Kasumi-1 (cell line): ENCODE measurements around the gene FOSL2.

Source experiments
- DNase-seq, 2 experiments: peaks; one replicate each; lab custom pipeline; 2025; lab: John Stamatoyannopoulos, UW

The FOSL2 gene

DNA sequence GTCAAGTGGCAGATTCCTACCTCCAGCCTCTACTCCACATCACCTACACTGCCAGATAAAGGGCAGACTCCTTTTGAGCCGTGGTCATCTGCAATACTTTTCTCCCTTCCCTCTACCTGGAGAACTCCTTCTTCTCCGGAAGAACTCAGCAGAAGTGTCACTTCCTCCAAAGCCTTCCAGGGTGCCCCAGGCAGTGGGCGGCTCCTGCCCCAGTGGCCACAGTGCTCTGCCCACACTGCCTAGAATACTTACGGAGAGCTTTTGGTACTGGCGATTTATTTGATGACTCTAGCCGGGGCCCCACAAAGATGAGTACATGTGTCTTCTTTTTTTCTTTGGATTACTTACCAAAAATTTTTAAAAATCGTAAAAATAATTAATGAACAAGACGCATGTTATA, 39.7 kb downstream of the FOSL2 start:
- DNase-seq: no peak

DNA sequence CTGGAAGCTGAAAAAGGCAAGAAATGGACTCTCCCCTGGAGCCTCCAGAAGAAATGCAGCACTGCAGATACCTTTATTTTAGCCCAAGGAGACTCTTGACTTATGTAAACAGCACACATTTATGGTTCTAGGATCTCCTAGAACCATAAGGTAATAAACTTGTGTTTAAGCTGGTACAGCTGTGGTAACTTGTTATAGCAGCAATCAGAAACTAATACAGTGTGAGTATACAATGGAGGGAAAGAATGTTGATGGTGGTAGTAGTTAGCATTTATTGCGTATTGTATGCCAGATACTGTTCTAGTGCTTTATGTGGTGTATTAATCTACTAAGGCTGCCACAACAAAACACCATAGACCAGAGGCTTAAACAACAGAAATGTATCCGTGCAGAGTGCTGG, 40.6 kb downstream of the FOSL2 start:
- DNase-seq: no peak

DNA sequence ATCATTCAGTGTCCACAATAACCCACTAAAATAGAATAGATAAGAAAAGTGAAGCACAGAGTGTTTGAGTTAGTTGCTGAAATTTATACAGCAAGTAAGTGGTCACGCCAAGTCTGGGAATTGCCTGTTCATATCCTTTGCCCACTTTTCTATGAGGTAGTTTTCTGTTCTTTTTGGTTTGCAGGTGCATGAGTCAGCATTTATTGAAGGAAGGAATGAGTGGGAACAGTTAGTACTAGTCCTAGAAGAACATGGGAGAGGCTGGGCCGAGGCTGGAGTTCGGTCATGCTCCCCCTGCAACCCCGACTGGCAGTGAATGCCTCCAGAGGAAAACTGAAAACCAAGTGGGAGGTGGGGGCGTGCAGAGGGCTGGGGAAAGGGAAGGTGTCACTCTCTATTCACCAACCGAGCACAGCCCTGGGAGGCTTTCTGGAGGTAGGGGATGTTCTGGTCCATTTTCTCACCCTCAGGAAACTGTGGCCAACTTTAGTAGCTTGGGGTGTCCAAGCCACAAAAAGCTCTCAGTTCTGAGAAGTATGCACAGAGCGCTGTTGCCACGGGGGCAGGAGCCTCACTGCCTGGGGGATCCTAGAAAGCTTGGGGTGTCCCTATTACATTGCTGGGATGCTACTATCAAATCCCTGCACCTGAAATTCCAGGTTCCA, 41.4 kb downstream of the FOSL2 start:
- no peak for DNase-seq

DNA sequence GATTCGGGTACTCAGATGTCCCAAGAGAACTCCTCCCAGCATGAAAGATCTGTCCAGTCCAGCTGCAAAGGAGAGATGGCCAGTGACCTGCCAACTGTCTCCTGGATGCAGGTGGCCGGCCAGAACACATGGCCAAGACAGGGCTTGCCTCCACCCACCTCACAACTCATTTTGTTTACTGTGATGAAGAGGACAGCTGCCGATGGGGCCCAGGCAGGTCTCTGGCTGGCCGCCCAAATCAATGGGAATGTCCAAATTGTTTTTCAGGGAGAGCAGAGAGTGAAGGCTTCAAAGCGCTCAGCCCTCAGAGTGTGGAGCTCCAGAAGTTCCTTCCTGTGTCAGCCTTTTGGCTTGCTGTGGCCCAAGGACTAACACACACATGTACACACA, 41.9 kb downstream of the FOSL2 start:
- DNase-seq: no peak

DNA sequence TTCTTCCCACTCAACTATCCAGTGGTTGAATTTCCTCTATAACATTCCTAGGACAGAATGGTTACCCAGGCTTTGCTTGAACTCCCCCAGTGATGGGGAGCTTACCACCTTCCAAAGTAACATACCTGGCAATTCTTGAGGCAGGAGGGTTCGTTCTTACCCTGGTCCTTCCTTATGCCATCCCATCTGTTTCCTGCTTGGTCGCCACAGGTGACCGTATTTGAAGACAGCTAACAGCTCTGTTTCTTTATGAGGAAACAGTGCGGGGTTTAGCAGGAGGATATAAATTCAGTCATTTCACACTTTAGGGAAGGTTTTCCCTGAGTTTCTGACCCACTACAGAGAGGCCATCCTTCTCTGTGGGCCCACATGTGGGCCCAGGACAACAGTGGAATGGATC, 42.6 kb downstream of the FOSL2 start:
- peak; percentile 23 to 26 for DNase-seq

DNA sequence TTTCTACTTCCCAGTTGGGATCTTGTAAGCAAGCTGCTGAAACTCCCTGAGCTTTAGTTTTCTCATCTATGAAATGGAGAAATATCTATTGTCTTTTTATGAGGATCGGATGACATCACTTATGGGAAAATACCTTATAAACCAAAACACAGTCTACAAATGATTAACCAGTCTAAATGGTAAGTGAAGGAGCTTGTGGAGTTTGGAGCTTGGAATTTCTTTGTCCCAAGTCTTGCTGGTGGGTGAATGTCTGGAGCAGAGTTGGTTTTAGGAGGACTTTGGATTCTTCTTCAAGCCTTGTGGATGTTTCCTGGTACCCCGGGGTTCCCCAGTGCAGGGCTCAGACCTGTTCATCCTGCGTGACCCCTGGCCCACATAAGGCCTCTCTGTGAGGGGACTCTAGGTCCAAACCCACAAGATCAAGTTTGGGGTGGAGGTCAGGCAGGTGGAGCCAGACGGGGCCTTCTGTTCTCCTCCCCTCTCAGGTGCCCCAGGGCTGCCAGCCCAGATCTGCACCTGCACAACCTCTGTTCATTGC, 43.2 kb downstream of the FOSL2 start:
- no peak for DNase-seq

DNA sequence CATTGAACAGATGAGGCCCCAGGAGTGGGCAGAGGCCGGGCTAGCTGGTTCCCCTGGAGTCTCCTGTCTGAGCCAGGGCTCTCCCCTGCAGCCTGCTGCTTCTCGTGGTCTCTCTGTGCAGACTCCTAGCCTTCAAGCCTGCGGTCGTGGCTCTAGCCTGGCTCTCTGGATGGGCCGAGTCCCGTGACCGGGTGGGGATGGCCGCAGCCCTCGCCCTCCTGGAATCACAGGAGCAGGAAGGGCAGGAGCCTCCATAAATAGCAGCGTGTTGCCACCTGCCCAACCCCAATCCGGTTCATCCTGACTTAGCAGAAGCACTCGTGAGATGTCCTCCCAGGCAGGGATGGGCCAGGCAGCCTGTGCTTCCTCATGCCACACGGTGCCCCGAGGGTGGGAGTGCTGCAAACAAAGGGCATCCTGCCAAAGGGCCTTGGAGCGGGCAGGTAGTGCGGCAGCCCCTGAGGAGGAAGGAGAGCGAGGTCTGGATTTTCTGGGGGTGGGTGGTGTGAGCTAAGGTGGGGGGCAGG, 43.9 kb downstream of the FOSL2 start:
- DNase-seq: no peak

DNA sequence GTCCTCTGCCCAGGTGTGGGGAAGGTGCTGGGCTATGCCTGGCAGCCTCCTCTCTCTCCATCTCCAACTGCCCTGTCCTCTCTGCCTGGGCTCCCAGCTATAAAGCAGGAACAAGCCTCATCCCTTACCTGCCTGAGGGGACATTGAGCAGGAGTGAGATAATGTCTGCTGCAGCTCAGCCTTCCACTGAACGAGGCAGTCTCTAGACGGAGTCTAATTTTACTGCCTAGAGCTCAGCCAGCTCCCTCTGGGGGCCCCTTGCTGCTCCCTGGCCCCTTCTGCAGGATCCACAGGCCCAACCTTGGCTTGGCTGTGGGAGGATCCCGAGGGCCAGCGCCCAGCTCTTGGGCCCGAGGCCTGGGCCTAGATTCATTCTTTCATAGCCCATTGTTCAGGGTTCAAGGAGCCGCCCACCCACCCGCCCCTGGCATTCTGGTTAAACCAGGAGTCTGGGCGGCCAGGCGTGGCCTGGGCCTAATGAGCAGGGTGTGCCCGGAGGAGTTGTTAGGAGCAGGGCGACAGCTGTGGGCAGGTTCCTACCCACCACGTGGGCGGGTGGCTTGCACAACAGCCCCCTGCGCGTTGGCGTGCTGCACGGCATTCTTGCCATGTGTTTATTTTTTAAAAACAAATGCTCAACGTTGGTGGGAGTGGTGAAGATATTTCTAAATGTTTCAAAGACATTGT, 44.6 kb downstream of the FOSL2 start:
- DNase-seq: no peak

DNA sequence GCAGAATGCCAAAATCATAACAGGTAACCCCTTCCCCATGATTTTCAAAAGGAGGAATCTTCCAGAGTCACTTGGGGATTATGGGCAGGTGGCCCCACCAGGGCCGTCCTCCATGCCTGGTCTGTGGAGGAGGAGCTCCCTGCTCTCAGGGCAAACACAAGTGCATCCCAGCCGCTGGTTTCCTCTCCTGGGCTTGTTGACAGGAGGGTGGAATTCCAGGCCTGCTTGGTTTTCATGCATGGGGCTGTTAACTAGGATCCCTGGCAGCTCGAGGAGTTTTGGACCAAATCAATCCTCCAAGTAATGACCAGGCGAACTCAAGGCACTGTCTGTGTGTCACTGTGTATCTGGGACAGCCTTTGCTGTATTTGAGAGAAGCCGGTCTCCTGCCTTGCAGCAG, 45.3 kb downstream of the FOSL2 start:
- no peak for DNase-seq

DNA sequence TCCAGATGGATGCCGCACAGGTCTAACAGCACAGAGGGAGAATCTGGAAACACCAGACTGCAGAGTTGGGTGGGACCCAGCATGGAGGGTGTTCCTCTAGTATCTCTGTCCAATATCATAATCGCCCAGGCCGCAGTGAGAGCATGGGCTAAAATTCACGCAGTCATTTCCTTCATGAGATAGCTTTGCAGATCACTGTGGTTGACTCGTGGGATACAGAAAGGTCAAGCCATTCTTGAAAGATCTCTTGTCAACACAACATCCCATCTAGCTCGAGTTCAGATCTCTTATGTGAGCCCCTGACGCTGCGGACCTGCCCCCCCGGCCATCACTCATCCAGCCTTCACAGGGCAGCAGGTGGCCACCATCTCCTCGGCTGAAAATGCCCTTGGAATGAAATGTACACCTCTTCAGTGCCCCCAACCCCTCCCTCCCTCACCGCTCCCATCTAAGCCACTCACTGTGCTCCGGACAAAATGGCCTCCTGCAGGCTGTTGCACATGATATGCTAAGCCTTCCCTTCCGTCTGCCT, 45.9 kb downstream of the FOSL2 start:
- DNase-seq: no peak

DNA sequence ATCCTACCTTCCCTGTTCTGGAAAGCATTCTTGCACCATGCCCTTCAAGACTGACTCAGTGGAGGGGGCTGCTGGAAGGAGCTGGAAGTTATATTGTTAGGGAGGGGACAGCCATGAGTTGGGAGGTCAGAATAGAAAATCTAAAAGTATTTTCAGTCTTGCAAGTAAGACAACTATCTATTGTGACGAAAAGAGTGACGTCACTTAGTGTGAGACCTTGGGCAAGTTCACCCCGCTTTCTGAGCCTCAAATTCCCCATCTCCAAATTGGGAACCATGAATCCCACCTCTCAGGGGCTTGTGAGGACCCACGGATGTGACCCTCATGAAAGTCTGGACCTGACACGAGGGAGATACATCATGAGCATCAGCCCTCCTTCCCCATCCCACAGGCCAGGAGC, 46.5 kb downstream of the FOSL2 start:
- no peak for DNase-seq

DNA sequence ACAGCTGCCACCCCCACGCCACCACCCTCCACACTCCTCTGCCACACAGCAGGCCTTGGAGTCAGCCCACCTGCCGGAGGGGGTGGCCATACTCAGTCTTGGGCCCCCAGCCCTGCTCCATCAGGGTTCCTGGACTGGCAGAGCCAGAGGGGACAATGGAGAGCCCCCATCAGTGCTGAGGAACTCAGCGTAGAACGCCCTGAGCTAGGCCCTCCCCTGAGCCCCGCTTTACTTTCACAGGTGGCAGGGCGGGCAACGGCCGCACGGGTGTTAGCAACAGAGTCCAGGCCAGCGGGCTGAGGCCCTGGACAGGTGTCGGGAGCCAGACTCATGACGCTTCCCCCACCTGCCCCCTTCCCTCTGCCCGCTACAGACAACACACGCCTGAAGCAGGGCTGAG, 47.1 kb downstream of the FOSL2 start:
- no peak for DNase-seq

DNA sequence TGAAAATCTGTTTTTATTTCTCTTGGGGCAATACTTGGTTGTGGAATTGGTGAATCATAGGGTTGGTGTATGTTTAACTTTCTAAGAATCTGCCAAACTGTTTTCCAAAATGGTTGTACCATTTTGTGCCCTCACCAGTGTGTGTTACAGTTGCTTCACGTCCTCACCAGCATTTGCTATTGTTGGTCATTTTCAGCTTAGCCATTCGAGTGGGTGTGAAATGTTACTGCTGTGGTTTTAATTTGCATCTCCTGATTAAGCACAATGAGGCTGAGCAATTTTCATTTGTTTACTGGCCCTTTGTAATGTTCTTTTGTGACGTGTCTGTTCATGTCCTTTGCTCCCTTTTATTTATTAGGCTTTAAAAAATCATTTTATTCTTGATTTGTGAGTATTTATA, 49.7 kb downstream of the FOSL2 start:
- DNase-seq: no peak

DNA sequence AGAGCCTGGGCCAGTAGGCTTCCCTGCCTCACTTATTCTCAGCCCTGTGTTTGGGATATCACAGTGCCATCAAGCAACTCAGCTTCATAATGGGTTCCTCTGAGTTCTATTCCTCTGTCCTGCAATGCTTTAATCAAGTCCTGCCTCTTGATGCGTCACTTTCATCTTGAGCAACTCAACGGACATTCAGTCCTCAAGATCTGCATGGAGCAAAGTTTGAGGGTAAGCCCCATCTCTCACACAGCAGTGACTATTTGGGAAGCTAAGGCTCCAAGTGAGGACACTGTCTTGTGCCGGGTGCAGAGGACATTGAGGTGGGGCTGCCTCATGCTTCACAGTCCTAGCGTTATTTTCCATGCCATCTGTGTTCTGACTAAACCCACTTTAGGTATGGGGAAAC, 52.3 kb downstream of the FOSL2 start:
- no peak for DNase-seq

DNA sequence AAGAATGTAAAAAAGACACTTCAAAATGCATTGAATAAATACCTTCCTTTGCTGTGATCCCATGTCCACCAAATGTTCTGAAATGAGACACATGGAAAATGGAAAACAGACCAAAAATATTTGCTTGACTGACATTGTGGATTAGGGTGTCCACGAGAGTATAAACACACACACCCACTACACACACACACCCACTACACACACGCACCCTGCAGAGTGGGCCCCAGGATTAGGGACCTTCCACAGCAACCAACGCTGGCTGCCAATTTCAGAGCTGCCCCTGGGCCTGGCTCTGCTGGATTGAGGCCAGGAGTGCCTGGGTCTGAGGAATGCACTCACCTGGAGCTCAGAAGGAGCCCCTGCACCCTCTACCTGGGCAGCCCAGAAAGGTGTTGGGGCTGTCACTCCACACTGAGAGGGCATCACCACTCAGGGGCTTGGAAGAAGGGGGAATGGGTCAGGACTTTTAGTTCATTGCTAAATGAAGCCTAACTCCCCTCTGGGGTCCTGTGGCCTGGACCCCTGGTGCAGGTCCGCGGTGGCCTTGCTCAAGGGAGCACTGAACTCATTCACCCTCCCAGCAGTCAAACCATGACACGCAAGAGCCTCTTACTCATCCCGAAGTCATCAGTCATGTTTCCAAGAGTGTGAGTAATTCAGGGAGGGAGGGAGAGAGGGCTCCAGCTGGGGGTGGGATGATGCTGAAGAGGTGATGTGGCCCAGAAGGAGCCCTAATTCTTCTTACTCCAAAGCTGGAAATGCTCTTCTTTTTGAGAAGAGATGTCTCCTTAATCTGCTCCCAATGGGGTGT, 53.0 kb downstream of the FOSL2 start:
- no peak for DNase-seq

DNA sequence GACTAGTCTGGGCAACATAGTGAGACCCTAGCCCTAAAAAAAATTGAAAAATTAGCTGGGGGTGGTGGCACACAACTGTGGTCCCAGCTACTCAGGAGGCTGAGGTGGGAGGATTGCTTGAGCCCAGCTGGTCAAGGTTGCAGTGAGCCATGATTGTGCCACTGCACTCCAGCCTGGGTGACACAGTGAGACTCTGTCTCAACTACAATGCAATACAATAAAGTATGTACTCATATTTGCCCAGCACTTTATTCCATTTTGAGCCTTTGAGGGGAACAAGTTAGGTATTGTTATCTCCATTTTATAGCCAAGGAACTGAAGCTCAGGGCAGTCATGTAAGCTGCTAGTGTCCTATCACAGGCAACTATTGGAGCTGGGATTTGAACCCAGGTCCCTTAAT, 53.9 kb downstream of the FOSL2 start:
- DNase-seq: no peak

DNA sequence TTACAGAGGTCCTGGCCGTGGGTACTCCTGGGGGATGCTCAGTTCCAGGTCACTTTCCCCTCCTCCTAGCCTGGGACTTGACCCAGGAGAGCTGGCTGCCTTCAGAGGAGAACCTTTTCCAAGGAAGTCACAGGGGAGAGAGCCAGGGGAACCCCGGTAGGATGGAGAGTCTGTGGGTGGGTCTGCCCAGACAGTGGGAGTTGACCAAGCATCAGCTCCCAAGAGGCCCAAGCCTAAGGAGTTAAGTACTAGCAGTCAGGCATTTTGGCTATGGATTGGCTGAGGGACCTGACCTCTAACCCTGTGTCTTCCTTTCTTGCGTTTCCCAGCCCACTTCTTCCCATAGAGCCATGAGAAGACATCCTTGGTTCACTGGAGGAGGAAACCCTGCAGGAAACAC, 54.4 kb downstream of the FOSL2 start:
- DNase-seq: no peak

DNA sequence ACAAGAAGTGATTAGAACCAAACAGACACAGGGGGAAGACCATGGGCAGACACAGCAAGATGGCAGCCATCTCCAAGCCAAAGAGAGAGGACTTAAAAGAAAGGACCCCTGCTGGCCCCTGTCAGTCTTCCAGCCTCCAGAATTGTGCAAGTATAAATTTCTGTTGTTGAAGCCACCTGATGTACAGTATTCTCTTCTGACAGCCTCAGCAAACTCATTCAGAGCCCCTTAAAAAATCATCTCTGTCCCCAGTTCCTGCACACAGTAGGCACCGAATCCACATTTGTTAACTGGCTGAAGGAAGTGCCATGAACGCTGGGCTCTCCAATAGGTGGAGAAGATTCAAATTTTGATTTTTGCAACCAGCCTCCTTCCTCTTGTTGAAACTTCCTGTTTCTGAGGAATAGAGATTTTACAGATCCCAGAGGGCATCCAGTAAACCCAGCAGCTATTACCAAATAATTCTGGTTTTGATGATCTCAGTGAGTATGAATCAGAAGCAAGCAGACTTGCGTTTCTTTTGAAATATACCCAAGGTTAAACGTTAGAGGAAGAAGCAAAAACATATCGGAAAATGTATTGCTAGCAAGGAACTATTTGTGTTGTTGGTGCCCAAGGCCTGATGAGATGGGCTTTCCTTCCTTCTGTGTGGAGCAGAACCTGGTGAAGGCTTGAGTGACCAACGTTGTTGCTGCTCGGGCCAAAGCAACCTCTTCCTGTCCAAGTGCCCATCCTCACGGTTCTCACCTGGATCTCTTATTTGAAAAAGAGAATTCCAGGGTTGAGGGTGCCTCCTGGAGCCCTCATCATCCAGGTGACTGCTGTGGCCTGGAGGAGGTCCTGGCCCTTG, 55.5 kb downstream of the FOSL2 start:
- peak; percentile 78 to 80 for DNase-seq

DNA sequence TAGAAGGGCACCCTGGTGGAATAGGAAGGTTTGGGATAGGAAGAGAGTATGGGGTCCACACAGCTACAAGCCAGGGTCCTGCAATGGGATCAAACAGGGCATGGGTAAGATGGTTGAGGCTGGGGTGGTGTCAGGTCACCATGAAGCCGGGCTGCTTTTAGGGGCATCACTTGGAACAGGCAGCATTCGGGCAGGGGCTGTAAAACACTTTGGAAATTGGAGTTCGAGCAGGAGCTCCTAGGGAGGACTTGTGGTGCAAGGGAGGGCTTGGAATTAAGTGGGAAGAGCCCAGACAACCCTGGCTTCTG, 56.1 kb downstream of the FOSL2 start:
- DNase-seq: no peak

DNA sequence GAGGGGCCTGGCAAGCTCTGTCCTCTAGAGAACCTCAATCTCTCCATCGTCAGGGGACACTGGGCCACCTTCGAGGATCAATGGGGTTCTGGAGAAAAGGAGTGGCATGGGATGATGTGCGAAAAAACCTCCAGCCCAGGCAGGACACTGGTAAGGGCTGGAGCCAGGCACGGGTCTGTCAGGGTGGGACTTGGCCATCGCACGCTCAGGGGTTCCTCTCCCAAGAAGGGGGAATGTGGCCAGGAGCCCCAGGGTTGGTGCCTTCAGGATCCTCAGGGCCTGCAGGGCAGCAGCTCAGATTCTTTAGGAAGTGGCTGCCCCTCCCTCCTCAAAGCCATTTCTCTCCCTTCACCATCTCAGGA, 56.4 kb downstream of the FOSL2 start:
- no peak for DNase-seq

DNA sequence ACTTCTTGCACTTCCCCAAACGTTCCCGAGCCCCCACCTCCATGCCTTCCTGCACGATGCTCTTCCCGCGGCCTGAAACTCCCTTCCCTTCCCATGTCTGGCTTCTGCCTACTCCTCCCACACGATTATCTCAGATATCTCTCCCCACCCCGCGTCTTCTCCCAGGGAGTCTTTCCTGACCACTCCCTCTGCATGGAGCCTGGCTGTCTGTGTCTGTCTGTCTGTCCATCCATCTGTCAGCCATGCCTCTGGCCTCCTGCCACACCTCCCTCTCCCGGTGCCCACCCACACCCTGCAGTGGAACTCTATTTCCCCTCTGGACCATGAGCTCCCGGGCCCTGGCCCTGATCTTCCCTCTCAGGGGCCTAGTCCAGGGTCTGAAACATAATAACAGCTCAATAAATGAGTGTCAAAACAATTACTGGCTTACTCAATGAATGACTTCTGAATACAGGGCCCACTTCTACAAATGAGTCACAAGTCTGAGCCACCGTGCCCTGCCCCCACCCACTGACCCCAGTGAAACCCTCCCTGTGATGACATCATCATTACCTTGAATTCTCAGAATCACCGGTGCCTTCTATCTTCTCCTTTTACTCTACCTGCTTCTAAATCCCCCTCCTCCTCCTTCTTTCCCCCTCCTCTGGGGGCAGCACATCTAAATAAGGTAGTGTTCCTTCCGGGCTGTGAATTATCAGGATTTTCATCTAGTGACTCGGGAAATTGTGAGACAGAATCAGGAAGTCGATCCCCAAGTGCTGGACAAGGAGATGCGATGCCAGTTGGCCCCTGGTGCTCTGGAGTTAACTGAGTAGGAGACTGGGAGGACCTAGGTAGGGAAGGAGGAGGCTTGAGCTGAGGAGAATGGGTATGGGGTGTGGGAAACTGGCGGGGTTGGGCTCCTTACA, 57.1 kb downstream of the FOSL2 start:
- DNase-seq: no peak
